ENCODE results near the gene TRANK1.
"Not testable (repeated sequence)": the region's sequence is repeated elsewhere in the genome, so short reads cannot be mapped to it uniquely, and the experiment has no call there.

TRANK1 gene

DNA sequence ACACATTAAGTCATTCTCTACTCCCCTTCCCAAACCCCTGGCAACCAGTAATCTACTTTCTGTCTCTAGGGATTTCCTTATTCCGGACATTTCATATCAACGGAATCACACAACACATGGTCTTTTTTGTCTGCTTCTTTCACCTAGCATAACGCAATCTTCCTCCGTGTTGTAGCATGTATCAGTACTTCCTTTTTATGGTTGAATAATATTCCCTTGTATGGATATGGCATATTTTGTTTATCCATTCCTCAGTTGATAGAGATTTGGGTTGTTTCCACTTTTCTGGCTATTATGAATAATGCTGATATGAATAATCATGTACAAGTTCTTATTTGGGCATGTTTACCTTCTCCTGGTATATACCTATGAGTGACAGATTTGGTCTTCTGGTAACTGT is 63.1 kb downstream of the TRANK1 start:
- DNase-seq: no peak

DNA sequence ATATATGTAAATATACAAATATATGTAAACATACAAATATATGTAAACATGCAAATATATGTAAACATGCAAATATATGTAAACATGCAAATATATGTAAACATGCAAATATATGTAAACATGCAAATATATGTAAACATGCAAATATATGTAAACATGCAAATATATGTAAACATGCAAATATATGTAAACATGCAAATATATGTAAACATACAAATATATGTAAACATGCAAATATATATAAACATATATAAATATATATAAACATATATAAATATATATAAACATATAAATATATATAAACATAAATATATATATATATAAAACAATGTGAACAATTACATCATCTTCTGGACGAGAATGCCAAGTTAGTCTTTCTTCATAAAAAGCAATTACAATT is 65.0 kb downstream of the TRANK1 start:
- DNase-seq: not testable (repeated sequence)

DNA sequence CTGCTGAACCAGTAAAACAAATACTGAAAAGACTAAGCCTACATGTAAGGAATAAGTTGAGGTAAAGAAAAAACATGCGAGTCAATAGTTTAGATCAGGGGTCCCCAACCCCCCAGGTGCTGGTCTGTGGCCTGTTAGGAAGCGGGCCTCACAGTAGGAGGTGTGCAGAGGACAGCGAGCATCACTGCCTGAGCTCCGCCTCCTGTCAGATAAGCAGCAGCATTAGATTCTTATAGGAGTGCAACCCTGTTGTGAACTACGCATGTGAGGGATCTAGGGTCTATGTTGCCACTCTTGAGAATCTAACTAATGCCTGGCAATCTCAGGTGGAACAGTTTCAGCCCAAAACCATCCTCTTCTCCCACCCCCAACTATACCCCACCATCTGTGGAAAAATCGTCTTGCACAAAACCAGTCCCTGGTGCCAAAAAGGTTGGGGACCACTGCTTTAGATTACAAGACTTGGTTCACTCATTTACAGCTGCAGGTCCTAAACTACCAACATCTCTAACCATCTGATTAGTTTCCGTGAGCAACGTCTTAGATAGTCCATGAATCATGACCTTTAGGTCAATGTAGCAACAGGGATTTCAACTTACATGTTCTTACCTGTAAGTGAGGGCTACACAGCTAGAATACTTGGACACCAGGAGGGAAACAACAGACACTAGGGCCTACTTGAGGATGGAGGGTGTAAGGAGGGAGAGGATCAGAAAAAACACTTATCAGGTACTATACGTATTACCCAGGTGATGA is 66.7 kb downstream of the TRANK1 start:
- no peak for DNase-seq

DNA sequence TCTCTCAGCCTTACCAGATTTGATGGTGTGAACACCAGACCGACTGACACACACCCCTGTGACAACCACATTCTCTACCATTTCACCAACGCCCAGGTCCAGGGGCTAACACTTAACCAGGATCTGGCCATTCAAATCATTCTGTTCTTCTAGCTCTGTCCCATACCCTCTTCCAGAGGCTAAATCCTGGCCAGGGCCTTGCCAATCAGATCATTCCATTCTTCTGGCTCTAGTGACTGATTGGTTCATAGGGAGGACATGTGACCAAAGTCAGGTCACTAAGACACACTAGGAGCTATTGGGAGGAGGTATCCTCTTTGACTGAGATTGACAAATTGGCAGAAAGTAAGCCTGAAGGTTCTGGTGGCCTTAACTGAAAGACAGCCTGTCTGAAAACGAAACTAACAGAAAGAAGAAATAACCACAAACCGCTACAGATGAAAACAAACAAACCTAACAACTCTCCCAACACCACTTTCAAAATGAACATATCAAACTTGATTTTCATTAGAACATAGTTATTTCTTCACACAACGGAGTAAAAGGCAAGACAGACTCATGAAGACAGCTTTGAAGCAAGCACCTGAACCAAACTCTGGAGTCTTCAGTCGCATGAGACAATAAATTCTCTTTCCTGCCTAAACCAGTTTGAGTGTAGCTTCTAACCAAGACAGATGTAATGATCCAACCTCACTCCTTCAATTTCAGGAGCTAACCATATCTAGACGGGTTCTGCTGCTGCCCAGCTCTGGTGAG is 68.5 kb downstream of the TRANK1 start:
- DNase-seq: peak; percentile 79

DNA sequence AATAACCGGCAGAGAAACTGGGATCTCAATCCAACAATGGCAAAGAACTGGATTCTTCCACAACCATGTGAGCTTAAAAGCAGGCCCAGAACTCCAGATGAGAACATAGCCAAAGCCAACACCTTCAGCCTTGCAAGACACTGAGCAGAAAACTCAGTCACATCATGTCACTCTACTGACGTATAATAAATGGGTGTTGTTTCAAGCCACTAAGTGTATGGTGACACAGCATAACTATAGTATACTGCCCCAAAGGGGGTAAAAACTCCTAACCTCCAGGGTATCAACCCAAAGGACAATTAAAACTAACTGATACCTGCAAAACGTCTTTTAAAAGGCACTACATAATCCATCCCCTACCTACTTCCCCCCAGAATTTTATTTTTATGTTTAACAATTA is 69.5 kb downstream of the TRANK1 start:
- no peak for DNase-seq

DNA sequence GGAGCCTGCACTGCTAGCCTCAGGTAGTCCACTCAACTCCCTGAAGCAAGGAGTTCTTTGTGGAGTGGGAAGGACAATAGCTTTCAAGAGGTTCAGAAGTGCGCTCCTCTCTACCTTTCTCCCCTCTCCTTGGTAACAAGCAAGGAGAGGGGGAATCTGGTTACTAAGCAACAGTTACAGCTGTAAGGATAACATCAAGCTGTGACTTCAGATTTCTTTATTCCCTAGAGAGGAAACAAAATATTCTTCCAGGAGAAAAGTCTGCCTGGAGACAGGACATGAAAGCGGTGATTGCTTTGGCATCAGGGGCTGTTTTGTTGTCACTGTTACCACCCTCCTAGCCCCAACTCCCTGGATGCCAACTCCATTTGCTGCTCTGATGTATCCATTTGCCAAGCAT is 70.4 kb downstream of the TRANK1 start:
- DNase-seq: no peak

DNA sequence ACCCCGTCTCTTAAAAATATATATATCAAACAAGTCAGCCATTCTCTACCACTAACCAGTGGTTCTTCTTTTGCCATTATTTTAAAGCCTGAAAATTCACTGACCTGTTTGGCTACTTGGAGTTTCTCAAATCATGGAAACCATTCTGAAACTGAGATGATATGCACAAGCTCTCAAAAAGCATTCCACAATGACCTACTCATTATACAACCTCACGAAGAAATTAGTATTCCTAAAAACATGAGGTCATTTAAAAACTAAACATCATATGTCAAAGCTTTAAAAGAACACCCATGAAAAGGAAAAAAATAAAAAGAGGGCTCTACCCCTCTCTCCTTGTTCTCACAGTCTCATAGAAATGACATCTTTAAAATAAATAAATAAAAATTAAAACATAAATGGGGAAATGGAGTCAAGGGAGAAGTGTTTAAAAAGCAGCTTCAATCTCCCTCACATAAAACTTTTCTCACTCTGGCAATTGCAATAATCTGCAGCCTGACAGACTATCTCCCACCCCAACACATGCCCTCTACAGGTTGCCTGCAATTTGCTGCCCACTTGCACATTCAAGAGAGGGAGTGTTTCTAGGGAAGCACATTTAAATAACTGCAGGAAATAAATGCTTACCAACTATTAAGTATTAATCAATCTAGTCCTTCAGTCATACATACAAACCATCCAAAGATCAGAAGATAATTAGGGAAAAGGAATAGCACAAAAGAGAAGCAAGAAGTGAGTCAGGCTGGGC is 73.3 kb downstream of the TRANK1 start:
- DNase-seq: no peak

DNA sequence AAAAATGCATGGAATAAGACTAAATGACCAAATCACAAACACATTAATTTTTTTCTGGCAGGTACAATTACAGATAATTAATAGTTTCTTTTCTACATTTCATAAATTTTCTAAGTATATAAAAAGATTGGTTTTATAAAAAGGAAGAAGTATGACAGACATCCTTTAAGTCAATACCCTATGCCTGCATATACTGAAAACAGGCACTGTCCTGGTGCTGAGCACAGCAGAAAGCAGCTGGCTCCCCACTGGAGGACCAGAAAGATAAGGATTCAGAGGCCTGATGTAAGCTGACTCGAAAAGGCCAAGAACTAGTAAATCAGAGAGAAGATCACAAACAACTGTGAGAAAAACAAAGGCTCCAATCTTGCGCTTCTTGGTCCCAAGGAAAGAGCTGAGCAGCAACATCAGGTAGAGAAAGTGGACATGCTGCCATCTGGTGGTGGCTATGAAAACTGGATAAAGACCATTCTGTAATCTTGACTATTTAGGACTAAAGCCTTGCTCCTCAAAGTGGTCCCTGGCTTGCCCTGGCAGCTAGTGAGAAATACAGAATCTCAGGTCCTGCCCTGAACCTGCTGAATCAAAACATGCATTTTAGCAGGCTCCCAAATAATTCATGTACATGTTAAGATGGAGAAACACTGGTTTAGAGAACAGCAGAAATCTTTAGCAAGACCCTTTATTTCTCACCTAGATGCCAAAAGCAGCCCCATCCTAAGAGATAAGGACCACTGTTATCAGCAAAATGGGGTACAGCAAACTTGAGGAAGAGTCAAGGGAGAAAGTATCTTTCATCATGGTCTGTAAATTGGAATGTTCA is 76.0 kb downstream of the TRANK1 start:
- peak; percentile 69 for DNase-seq

DNA sequence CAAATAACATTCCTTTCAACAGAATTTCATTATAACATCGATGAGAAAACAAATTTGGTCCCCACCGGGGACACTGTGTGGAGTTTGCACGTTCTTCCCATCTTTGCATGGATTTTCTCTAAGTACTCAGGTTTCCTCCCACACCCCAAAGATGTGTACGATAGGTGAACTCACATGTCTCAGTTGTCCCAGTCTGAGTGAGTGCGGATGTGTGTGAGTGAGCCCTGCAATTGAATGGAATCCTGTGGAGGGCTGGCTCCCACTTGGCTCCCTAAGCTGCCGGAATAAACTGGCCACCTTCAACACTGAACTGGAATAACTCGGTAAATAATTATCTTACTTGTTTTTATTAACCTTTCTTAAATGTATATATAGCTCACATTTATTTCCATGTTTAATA is 77.0 kb downstream of the TRANK1 start:
- DNase-seq: no peak

DNA sequence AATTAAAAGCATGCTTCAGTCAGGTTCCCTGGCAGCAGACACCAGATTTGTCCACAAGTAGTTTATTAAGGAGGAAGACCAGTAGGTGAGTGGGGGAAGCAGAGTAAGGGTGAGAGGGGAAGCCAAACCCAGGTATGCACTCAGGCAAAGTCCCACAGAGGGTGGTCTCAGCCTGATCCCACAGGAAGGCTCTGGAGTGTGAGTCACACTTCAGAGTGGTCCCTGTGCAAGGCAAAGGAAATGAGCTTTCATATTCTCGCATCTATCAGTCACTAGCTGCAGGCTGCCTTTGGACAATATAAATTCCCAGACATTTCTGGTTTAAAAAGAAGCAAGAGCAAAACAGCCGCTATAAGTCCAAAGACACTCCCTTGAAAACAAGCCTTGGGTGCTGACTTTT is 78.5 kb downstream of the TRANK1 start:
- no peak for DNase-seq

DNA sequence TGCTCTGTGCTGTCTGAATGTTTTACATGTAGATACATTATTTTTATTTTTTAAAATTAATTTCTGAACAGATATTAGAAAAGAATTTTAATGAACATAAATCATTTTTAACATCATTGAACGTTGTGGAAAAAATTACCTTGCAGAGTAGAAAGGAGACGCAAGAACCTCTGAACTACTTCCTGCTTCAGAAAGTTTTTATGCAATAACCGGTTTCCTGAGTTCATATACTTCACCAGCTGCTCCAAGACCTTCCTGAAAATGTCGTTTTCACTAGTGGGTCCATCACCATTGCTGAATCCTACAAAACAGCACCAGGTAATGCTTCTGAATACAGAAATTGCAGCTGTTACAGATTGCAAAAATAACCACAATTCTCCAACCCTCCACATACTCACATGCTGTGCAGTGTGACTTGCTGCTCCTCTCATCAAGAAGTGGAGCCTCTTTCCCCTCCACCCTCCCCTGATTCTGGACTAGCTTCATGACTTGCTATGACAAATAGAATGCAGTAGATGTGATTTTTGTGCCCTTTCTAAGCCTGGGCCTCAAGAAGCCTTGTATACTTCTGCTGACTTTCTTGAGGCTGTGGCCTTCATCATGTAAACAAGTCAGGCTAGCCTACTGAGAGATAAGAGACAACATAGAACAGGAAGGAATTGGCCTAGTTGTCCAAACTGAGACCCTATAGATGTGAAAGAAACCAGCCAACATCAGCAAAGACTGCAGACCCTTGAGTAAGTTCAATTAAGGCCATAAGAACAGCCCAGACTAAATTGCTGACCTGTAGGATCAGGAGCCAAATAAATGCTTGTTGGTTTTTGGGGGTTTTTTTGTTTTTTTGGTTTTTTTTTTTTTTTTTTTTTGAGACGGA is 80.4 kb downstream of the TRANK1 start:
- no peak for DNase-seq

DNA sequence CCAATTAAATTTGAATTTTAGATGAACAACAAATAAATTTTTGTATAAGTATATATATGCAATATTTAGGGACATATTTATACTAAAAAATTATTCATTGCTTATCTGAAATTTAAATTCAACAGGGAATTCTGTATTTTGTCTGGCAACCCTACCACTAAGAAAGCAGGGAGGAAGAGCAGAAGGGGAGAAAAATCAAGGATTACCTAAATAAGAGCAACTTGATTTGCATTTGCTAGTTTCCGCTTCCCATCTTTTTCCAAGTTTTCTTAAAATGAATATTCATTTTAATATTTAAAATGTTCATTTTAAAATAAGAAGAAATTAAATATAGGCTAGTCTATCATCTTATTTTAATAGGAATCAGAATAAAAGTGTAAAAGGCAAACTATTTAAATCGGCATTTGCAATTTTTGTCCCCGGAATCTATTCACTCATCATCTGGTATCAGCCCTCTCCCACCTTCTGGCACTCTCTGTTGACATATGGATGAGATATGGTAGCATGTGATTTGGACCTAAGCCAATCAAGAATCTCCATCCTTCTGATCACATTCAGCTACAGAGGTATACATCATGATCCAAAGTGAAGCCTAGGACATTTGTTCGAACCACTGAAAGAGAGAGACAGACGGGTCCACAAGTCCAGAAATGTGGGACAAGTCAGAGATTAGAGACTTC is 82.6 kb downstream of the TRANK1 start:
- no peak for DNase-seq

DNA sequence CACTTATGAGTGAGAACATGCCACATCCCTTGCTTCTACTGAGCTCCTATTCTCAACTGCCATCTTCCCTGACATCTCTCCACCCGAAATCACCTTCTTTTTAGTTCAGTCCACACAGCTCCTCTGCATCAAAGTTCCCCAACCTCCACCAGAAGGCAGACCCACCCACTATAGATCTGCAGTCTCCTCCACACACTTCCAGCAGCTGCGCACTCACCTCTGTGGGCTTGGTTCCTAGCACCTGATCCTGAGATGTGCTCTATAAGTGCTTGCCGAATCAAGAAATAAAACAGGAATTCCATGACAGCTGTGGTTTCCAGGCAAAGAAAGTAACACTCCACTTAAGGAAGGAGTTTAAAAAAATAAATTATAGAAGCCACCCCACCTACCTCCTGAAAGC is 85.4 kb downstream of the TRANK1 start:
- no peak for DNase-seq

DNA sequence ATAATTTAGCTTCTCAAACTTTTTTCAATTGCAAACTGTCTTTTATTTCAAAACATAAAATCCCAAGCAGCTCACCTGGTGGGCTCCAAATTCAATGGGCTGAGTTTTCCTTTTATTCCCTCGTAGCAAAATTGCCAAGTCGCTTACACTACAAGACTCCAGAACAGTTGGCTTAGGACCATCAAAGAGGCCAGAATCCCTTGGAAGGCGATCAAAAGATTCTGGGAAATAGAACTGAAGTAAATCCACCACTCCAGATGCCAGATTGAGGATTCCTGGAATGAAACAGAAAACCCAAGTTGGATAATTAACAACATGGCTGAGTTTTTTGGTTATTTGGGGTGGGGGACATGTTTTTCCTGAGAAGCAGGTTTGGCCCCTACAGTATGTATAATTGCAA is 92.8 kb downstream of the TRANK1 start:
- DNase-seq: no peak

DNA sequence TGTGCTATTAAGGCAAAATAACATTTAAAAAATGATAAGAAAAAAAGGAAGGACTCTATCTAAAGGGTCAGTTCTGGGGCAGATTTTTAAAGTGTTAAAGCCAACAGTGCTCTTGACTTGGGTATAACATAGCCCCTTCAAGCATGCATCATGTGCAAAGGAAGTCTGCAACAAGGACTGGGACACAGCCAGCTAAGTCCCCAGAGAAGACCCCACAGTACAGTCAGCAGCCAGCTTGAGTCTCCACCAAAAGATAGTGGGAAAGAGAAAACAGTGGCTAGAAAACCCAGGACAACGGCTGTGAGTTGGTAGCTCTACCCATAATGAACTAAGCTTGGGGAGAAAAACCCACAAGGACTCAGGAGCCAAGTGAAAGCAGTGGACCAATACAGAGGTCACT is 94.1 kb downstream of the TRANK1 start:
- no peak for DNase-seq

DNA sequence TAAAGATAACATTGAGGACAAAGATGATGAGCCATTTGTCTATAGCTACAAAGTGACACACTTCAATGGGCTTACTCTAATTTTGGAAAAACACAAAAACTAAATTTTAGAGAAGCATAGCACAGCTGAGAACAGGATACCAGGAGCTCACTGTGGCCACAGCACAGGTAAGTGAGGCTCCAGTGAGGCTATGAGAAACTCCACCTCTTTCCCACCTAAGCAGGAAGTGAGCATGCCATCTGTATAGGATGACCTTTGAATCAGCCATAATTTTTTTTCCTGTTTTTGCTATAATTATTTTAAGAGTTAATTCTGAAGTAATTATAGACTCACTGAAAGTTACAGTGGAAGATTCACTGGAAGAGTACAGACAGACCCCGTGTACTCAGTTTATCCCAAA is 98.4 kb downstream of the TRANK1 start:
- no peak for DNase-seq

DNA sequence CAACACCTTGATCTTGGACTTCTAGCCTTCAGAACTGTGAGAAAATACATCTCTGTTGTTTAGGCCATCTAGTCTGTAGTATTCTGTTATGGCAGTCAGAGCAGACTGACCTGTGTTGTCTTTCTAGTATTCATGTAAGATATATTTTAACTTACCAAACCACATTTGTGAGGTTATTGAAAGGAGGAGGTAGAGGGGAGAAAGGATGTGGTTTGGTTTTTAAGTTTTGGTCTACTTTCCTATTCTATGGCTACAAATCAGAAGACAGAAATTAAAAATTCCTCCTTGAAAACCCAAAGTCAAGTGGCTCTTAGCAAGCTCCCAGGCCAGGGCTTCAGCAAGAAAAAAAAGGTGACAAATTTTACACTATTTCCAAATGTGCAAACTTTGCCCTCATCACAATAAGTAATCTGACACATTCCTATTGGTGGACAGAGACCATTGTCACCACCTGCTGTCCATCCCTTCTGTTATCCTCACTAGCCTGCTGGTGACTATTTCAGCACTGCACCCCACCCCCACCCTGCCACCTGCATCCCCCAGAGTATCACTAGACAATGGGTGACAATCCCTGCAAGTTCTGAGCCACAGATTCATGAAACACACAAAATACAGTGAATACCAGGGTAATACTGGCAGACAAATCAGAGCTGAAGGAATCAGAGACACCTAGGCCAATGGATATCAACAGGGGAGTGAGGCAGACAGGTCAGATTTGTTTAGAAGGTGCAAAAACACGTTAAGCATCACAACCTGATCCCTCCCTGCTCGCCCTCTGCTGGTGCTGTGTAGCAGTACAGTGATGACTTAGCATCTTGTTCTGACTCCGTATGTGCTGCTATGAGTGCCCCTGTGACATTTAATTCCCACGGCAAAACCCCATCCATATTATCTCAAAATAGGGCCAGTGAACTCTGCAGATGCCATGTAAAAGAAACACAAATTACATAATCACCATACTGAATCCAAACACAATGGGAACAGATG is 101.5 kb downstream of the TRANK1 start:
- peak; percentile 40 for DNase-seq

DNA sequence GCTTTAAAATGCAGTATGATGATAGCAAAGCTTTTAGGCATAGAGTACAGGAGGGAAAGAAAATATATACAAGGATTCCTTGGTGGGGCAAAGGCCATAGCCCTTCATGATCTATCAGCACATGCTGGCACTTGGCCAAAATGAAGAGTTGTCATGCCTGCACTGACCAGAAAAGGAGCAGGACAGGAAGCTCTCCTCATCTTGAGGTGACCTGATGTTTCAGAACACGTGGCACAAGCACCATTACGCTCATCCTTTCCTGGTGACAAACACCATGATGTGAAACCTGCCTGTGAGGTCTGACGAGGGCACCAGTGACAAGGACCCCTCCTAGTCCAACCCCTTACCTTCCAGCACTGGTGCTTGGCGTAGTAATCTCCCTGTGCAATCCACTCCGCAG is 102.6 kb downstream of the TRANK1 start:
- DNase-seq: no peak

DNA sequence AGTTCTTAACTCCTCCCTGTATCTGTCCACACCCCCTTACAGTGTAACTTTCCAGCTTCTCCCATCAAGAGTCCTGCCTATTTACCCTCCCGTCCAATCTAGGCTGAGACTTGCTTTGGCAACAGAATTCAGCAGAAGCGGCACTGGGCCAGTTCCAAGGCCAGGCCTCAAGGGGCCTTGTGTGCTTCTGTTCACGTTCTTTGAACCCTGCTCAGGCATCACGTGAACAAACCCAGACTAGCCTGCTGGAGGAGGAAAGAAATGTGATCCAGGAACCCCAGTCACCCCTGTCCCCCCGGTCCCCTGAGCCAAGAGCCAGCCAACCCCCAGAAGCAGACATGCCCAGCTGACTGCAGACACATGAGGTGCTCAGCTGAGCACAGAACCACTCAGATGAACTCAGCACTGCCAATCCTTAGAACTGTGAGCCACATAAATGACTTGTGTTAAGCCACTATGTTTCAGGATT is 104.4 kb downstream of the TRANK1 start:
- DNase-seq: peak; percentile 33

DNA sequence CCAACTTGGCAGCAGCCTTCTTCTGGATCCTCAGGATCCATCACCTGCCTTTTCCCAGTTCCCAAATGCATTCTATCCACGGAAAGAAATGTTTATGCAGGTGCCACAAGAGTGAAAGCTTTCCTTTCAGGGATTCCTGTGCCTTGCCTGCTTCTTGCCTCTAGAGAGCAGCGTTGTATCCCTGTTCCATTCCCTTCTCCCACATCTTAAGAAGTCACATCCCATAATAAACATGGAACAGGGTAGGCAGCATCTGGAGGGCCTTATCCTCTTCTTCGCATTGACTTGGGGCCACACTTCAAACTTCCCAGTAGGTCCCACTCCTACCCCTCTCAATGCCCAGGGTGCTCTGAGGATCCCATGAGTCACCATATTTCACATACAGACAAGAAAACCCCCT is 107.8 kb downstream of the TRANK1 start:
- DNase-seq: no peak

Data from RPMI8226 (cell line).